ENCODE data around the gene ZNHIT1. TPM values are rescaled to one million over a fixed set of nuclear protein-coding genes. Genes with fewer than 3 reads are reported as not detected.

Gene ZNHIT1
- total RNA-seq (2022; extraction: Qiagen RNA extraction; ENCODE audit: low read depth) = 73.6 to 100 TPM (median 92.5 TPM) in 5 replicates

GRCh38 chr7:101217388-101218235 lies at the start of gene ZNHIT1, which contains the start of gene PLOD3:
Gene ZNHIT1 (plus strand): TSS chr7:101218165. CDS start chr7:101218196, 31 bp downstream.
Gene PLOD3 (minus strand): TSS chr7:101217581. CDS start chr7:101217274, 307 bp downstream.

GRCh38 chr7:101180130-101180755 lies 37.7 kb upstream of the ZNHIT1 start, which contains the start of gene NAT16:
Gene NAT16 (minus strand): TSS chr7:101180293. CDS start chr7:101174807, 5,486 bp downstream.

GRCh38 chr7:101200862-101201599 lies 16.9 kb upstream of the ZNHIT1 start, which contains the start of gene MOGAT3:
Gene MOGAT3 (minus strand): TSS chr7:101201036. CDS start chr7:101200854, 182 bp downstream.

GRCh38 chr7:101237206-101238067 lies 19.5 kb downstream of the ZNHIT1 start, which contains the start of gene CLDN15:
Gene CLDN15 (minus strand): TSS chr7:101237802. CDS start chr7:101237581, 221 bp downstream.

GRCh38 chr7:101244375-101245146 lies 26.6 kb downstream of the ZNHIT1 start, which contains the start of gene FIS1:
Gene FIS1 (minus strand): TSS chr7:101245081. CDS start chr7:101245004, 77 bp downstream.

Other genes with a start within 250 kb of the ZNHIT1 start
- 15.7 to 22.4 TPM (median 18.7 TPM) in 5 replicates for gene MUC12, start 248.6 kb upstream of the ZNHIT1 start, total RNA-seq (2022; extraction: Qiagen RNA extraction; ENCODE audit: low read depth)
- 0.01 to 0.07 TPM (median 0.03 TPM) in 5 replicates for gene MUC17, start 198.1 kb upstream of the ZNHIT1 start, total RNA-seq (2022; extraction: Qiagen RNA extraction; ENCODE audit: low read depth)
- 9.9 to 13.3 TPM (median 10.4 TPM) in 5 replicates for gene TRIM56, start 132.7 kb upstream of the ZNHIT1 start, total RNA-seq (2022; extraction: Qiagen RNA extraction; ENCODE audit: low read depth)
- 712 to 895 TPM (median 757 TPM) in 5 replicates for gene SERPINE1, start 91.1 kb upstream of the ZNHIT1 start, total RNA-seq (2022; extraction: Qiagen RNA extraction; ENCODE audit: low read depth)
- gene AP1S1, start 63.7 kb upstream of the ZNHIT1 start, total RNA-seq (2022; extraction: Qiagen RNA extraction; ENCODE audit: low read depth) = 131 to 162 TPM (median 147 TPM) in 5 replicates
- gene VGF, start 52.6 kb upstream of the ZNHIT1 start, total RNA-seq (2022; extraction: Qiagen RNA extraction; ENCODE audit: low read depth) = 9.0 to 22.7 TPM (median 16.6 TPM) in 5 replicates
- gene NAT16, start 37.9 kb upstream of the ZNHIT1 start, total RNA-seq (2022; extraction: Qiagen RNA extraction; ENCODE audit: low read depth) = 0.13 to 0.25 TPM (median 0.17 TPM) in 4 of 5 replicates, not detected in the other
- 0.08 TPM in 1 of 5 replicates, not detected in the others for gene MOGAT3, start 17.1 kb upstream of the ZNHIT1 start, total RNA-seq (2022; extraction: Qiagen RNA extraction; ENCODE audit: low read depth)
- gene PLOD3, start 584 bp upstream of the ZNHIT1 start, total RNA-seq (2022; extraction: Qiagen RNA extraction; ENCODE audit: low read depth) = 66.5 to 84.1 TPM (median 82.2 TPM) in 5 replicates
- gene CLDN15, start 19.6 kb downstream of the ZNHIT1 start, total RNA-seq (2022; extraction: Qiagen RNA extraction; ENCODE audit: low read depth) = 8.7 to 14.8 TPM (median 12.9 TPM) in 5 replicates
- 129 to 148 TPM (median 141 TPM) in 5 replicates for gene FIS1, start 26.9 kb downstream of the ZNHIT1 start, total RNA-seq (2022; extraction: Qiagen RNA extraction; ENCODE audit: low read depth)
- gene IFT22, start 103.6 kb downstream of the ZNHIT1 start, total RNA-seq (2022; extraction: Qiagen RNA extraction; ENCODE audit: low read depth) = 49.4 to 58.6 TPM (median 54.3 TPM) in 5 replicates
- gene COL26A1, start 144.7 kb downstream of the ZNHIT1 start, total RNA-seq (2022; extraction: Qiagen RNA extraction; ENCODE audit: low read depth) = 0.35 to 0.45 TPM (median 0.38 TPM) in 5 replicates